ENCODE data around the gene SENP8.

Gene SENP8

GRCh38 chr15:72183781-72184164 lies 65.6 kb downstream of the SENP8 start:
- Mint-ChIP-seq H3K36me3 (no peaks in the 10 kb centered on the region), H3K4me1 (no peaks in the 10 kb centered on the region), H3K27ac (no peak overlapping the region), H3K9me3 (no peaks in the 10 kb centered on the region), H3K4me3 (no peak overlapping the region), H3K27me3 (peaks cover 57% of the 10 kb centered on the region)
- no peak for DNase-seq
- CTCF ChIA-PET, result no interaction called here

- Mint-ChIP-seq H3K27ac (no peak overlapping the region), H3K4me3 (no peak overlapping the region), H3K4me1 (no peaks in the 10 kb centered on the region), H3K36me3 (no peaks in the 10 kb centered on the region), H3K27me3 (peaks cover 55% of the 10 kb centered on the region), H3K9me3 (no peaks in the 10 kb centered on the region)
- CTCF ChIA-PET, result no interaction called here
- DNase-seq, result no peak
Observed at GRCh38 chr15:72184165-72184811, 66.1 kb downstream of the SENP8 start.

DNA sequence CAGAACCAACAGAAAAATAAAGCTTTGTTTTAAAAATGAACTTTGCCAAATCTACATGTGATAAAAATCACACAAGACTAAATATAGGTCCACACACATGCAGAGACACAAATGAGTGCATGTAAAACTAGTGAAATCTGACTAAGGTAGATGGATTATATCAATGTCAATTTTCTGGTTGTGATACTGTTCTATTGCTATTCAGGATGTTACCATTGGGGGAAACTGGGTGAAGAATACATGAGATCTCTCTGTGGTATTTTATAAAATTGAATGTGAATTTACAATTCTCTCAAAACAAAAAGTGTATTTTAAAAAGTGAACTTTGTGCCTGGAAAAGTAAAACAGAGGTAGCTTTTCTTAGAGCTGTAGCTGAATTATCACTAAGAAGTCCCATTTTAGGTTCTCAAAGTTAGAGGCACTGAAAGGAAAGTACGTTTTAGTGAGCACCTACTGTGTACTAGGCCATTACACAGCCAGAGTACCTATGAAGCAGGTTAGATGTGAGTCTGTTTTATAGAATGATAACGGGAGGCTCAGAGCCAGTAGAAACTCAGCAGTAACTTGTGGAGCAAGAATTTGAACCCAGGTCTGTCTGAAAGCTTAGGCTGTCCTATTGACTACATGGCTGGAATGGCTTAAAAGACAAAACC lies 71.2 kb downstream of the SENP8 start:
- Mint-ChIP-seq H3K4me3 (no peak overlapping the region), H3K9me3 (no peaks in the 10 kb centered on the region), H3K27me3 (peaks cover 46% of the 10 kb centered on the region), H3K4me1 (no peaks in the 10 kb centered on the region), H3K27ac (no peak overlapping the region), H3K36me3 (no peaks in the 10 kb centered on the region)
- DNase-seq, result no peak
- CTCF ChIA-PET, result interaction anchor here (0.6 kb wide), 1 partner anchor 415 kb away, joined by 4 read pairs; no protein-coding TSS in a partner anchor

DNA sequence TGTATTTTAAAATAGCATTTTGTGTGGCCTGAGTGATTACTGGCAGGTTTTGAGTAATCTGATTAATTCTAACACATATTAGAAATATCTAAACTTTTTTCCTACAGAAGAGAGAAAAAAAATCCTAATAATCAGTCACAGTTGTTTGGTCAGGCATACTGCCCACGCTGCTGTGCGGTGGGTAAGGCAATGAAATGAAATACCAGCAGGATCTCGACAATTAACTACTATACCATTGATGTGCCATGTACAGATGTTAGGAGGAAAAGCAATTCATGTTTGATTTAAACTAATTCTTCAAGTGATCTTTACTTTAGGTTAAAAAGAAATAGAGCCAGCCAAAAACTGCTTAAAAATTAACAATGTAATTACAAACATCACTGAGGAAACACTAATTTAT lies 74.2 kb downstream of the SENP8 start:
- Mint-ChIP-seq H3K27ac (no peak overlapping the region), H3K27me3 (peaks cover 58% of the 10 kb centered on the region), H3K4me3 (no peak overlapping the region), H3K9me3 (no peaks in the 10 kb centered on the region), H3K4me1 (no peaks in the 10 kb centered on the region), H3K36me3 (no peaks in the 10 kb centered on the region)
- no peak for DNase-seq
- CTCF ChIA-PET, result no interaction called here
